Measurements from ENCODE around the gene VMAC. TPM values are rescaled to one million over a fixed set of nuclear protein-coding genes. Genes with fewer than 3 reads are reported as not detected.

Gene VMAC
- total and polyA plus RNA-seq, 2 donors: 5.9 to 10.8 TPM

DNA sequence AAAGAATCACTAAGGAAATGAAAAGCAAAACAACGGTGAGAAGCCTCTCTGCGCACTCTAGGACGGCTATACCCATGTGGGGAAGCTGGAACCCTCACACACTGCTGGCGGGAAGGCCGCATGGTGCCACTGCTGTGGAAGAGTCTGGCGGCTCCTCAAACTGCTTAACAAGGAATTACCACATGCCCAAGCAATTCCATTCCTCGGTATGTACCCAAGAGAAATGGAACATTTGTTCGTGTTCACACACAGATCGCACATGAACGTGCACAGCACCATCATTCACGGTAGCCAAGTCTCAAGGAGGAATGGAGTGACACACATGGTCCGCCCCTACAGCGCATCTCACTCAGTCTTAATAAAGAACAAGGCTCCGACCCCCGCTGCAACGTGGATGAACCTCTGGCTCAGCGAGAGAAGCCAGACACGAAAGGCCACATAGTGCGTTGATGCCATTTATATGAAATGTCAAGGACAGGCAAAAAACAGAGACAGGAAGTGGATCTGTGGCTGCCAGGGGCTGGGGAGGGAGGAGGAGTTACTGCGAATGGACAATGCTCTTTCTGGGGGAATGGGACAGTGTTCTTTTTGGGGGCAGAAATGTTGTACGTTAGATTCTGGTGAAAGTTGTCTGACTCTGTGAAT lies 17.0 kb downstream of the VMAC start:
- Histone ChIP-seq H3K36me3 (ENCODE audit: control insufficient read depth in 2 of 2, insufficient read depth in 2 of 2, low read length in 1 of 2) (peaks cover 92 to 97% of the 10 kb centered on the region in 2 donors), H3K4me3 (ENCODE audit: low read length in 2 of 2) (no peak overlapping the region), H3K9me3 (ENCODE audit: control insufficient read depth in 2 of 2, insufficient read depth in 1 of 2, low read length in 1 of 2) (peaks cover 0 to 3% of the 10 kb centered on the region in 2 donors), H3K4me1 (ENCODE audit: control insufficient read depth in 2 of 2, insufficient read depth in 2 of 2, low read length in 2 of 2) (no peaks in the 10 kb centered on the region), H3K27me3 (ENCODE audit: control insufficient read depth in 2 of 2, insufficient read depth in 1 of 2, low read length in 1 of 2) (no peaks in the 10 kb centered on the region), H3K27ac (ENCODE audit: low read depth in 1 of 2, low read length in 1 of 2) (no peak overlapping the region)
- 97% methylated on average over 21 of the region's 21 CpGs for WGBS
- no peak for DNase-seq (ENCODE audit: low read depth in 6 of 9, low spot score in 9 of 9)

DNA sequence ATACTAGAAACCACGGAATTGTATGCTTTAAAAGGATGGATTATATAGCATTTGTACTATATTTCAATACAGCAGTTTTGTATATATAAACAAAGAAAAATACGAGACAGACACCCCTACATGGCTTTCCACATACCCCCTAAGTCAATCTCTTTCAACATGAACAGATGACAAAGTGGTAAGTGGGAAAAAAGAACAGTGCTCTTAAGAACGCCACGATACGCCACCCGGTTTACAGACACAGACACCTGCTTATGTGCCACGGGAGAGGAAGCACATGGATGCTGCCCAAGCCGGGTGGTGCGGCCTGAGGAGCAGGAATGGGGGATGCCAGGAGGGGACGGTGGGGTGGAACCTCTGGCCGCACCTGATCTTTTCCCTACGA lies 17.5 kb downstream of the VMAC start:
- Histone ChIP-seq H3K4me3 (ENCODE audit: low read length in 2 of 2) (no peak overlapping the region), H3K27me3 (ENCODE audit: control insufficient read depth in 2 of 2, insufficient read depth in 1 of 2, low read length in 1 of 2) (no peaks in the 10 kb centered on the region), H3K36me3 (ENCODE audit: control insufficient read depth in 2 of 2, insufficient read depth in 2 of 2, low read length in 1 of 2) (peaks cover 92 to 97% of the 10 kb centered on the region in 2 donors), H3K9me3 (ENCODE audit: control insufficient read depth in 2 of 2, insufficient read depth in 1 of 2, low read length in 1 of 2) (peaks cover 0 to 3% of the 10 kb centered on the region in 2 donors), H3K4me1 (ENCODE audit: control insufficient read depth in 2 of 2, insufficient read depth in 2 of 2, low read length in 2 of 2) (no peaks in the 10 kb centered on the region), H3K27ac (ENCODE audit: low read depth in 1 of 2, low read length in 1 of 2) (no peak overlapping the region)
- no peak for DNase-seq (ENCODE audit: low read depth in 6 of 9, low spot score in 9 of 9)
- WGBS: over 99% methylated on average over 12 of the region's 12 CpGs

GRCh38 chr19:5923356-5923755 lies 18.7 kb downstream of the VMAC start:
- DNase-seq (ENCODE audit: low read depth in 6 of 9, low spot score in 9 of 9): no peak
- Histone ChIP-seq H3K27me3 (ENCODE audit: control insufficient read depth in 2 of 2, insufficient read depth in 1 of 2, low read length in 1 of 2) (no peaks in the 10 kb centered on the region), H3K27ac (ENCODE audit: low read depth in 1 of 2, low read length in 1 of 2) (no peak overlapping the region), H3K4me3 (ENCODE audit: low read length in 2 of 2) (no peak overlapping the region), H3K36me3 (ENCODE audit: control insufficient read depth in 2 of 2, insufficient read depth in 2 of 2, low read length in 1 of 2) (peaks cover 92 to 97% of the 10 kb centered on the region in 2 donors), H3K9me3 (ENCODE audit: control insufficient read depth in 2 of 2, insufficient read depth in 1 of 2, low read length in 1 of 2) (peaks cover 0 to 3% of the 10 kb centered on the region in 2 donors), H3K4me1 (ENCODE audit: control insufficient read depth in 2 of 2, insufficient read depth in 2 of 2, low read length in 2 of 2) (no peaks in the 10 kb centered on the region)
- 98% methylated on average over 16 of the region's 16 CpGs for WGBS

GRCh38 chr19:5925830-5926427 lies 21.3 kb downstream of the VMAC start:
- no peak overlapping the region for H3K27ac ChIP-seq (ENCODE audit: low read depth in 1 of 2, low read length in 1 of 2)
- WGBS: 98% methylated on average over 18 of the region's 18 CpGs

DNA sequence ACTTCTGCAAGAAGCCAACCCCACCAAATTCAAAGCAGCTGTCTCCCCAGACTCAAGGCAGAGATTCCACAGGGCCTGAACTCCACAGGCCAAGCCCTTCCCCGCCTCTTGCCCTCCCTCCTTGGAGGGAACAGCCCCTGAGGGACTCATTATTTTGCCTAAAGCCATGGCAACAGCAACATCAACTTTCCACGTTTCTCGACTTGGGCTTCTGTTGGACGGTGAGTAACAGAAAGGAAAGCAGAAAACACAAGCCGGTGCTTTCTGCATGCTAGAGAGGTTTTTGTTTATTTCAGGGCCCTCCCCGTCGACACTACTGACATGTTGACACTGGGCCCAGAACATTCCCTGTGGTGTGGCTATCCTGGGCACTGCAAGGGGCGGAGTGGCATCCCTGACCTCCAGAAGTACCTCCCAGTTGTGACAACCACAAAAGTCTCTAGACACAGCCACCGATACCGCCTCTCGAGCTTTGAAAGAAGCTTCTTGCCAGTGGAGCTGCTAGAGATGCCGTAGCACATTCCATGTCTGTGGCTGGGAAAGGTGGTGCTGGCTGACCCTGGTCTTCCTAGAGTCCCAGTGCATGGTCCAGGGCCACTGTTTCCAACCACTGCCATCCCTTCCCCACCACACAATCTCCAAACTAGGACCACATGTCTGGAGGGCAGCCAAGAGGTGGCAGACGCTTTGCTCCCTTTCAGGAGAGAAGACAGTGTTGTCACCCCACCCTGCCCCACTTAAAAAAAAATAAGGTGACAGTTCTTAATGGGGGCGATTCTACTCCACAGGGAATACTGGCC lies 22.2 kb downstream of the VMAC start:
- H3K4me3 ChIP-seq (ENCODE audit: low read length in 2 of 2): no peak overlapping the region
- 95% methylated on average over 14 of the region's 14 CpGs for WGBS
- H3K9me3 ChIP-seq (ENCODE audit: control insufficient read depth in 2 of 2, insufficient read depth in 1 of 2, low read length in 1 of 2): peaks cover 0 to 3% of the 10 kb centered on the region in 2 donors
- H3K36me3 ChIP-seq (ENCODE audit: control insufficient read depth in 2 of 2, insufficient read depth in 2 of 2, low read length in 1 of 2): peaks cover 87 to 95% of the 10 kb centered on the region in 2 donors
- peaks cover 2 to 14% of the 10 kb centered on the region in 2 donors for H3K4me1 ChIP-seq (ENCODE audit: control insufficient read depth in 2 of 2, insufficient read depth in 2 of 2, low read length in 2 of 2)
- no peak for DNase-seq (ENCODE audit: low read depth in 6 of 9, low spot score in 9 of 9)
- H3K27me3 ChIP-seq (ENCODE audit: control insufficient read depth in 2 of 2, insufficient read depth in 1 of 2, low read length in 1 of 2): no peaks in the 10 kb centered on the region
- H3K27ac ChIP-seq (ENCODE audit: low read depth in 1 of 2, low read length in 1 of 2): no peak overlapping the region

More at GRCh38 chr19:5925830-5926427, 21.3 kb downstream of the VMAC start:
- H3K27me3 ChIP-seq (ENCODE audit: control insufficient read depth in 2 of 2, insufficient read depth in 1 of 2, low read length in 1 of 2): no peaks in the 10 kb centered on the region
- peaks cover 0 to 3% of the 10 kb centered on the region in 2 donors for H3K9me3 ChIP-seq (ENCODE audit: control insufficient read depth in 2 of 2, insufficient read depth in 1 of 2, low read length in 1 of 2)
- H3K4me3 ChIP-seq (ENCODE audit: low read length in 2 of 2): no peak overlapping the region
- H3K4me1 ChIP-seq (ENCODE audit: control insufficient read depth in 2 of 2, insufficient read depth in 2 of 2, low read length in 2 of 2): peaks cover 2 to 11% of the 10 kb centered on the region in 2 donors
- no peak for DNase-seq (ENCODE audit: low read depth in 6 of 9, low spot score in 9 of 9)
- peaks cover 88 to 97% of the 10 kb centered on the region in 2 donors for H3K36me3 ChIP-seq (ENCODE audit: control insufficient read depth in 2 of 2, insufficient read depth in 2 of 2, low read length in 1 of 2)

DNA sequence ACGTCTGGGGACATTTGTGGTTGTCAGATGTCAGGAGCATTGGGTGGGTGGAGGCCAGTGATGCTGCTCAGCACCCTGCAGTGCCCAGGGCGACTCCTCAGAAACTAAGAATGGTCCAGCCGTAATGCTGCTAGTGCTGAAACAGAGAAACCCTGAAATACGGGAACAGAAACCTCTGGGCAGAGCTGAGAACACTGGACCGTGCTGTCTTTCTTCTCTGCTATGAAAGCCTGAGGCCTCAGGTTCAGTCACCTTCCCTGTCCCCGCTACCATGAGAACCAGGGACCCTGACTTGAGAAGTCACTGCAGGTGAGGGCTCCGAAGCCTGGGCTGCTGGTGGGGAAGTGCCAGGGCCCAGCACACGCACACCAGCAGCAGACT lies 22.8 kb downstream of the VMAC start:
- H3K27me3 ChIP-seq (ENCODE audit: control insufficient read depth in 2 of 2, insufficient read depth in 1 of 2, low read length in 1 of 2): no peaks in the 10 kb centered on the region
- no peak for DNase-seq (ENCODE audit: low read depth in 6 of 9, low spot score in 9 of 9)
- peaks cover 2 to 14% of the 10 kb centered on the region in 2 donors for H3K4me1 ChIP-seq (ENCODE audit: control insufficient read depth in 2 of 2, insufficient read depth in 2 of 2, low read length in 2 of 2)
- 98% methylated on average over 8 of the region's 8 CpGs for WGBS
- H3K36me3 ChIP-seq (ENCODE audit: control insufficient read depth in 2 of 2, insufficient read depth in 2 of 2, low read length in 1 of 2): peaks cover 86 to 95% of the 10 kb centered on the region in 2 donors
- peak overlapping the region in 1 of 2 donors; percentile 4 for H3K27ac ChIP-seq (ENCODE audit: low read depth in 1 of 2, low read length in 1 of 2)
- H3K4me3 ChIP-seq (ENCODE audit: low read length in 2 of 2): no peak overlapping the region
- H3K9me3 ChIP-seq (ENCODE audit: control insufficient read depth in 2 of 2, insufficient read depth in 1 of 2, low read length in 1 of 2): peaks cover 0 to 3% of the 10 kb centered on the region in 2 donors

DNA sequence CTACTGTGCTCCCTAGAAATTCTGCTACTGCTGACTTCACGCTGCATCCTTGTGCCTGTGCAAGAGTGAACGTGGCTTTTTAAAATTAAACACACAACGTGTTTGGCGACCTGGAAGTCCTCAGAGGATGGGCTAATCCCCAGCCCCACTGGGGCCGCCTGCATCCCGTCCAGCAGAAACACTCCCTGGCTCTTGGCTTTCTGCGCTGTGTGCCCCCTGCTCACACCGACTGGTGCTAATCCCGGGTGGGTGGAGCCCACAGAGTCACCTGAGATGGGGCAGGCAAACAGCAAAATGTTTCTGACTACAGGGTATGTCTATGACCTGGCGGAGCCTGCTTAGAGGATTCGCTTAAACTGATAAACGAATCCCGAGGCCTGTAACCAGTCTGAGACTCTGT lies 24.5 kb downstream of the VMAC start:
- DNase-seq (ENCODE audit: low read depth in 6 of 9, low spot score in 9 of 9): no peak
- Histone ChIP-seq H3K27me3 (ENCODE audit: control insufficient read depth in 2 of 2, insufficient read depth in 1 of 2, low read length in 1 of 2) (no peaks in the 10 kb centered on the region), H3K27ac (ENCODE audit: low read depth in 1 of 2, low read length in 1 of 2) (no peak overlapping the region), H3K4me3 (ENCODE audit: low read length in 2 of 2) (no peak overlapping the region), H3K36me3 (ENCODE audit: control insufficient read depth in 2 of 2, insufficient read depth in 2 of 2, low read length in 1 of 2) (peaks cover 89 to 95% of the 10 kb centered on the region in 2 donors), H3K4me1 (ENCODE audit: control insufficient read depth in 2 of 2, insufficient read depth in 2 of 2, low read length in 2 of 2) (peaks cover 2 to 21% of the 10 kb centered on the region in 2 donors), H3K9me3 (ENCODE audit: control insufficient read depth in 2 of 2, insufficient read depth in 1 of 2, low read length in 1 of 2) (no peaks in the 10 kb centered on the region)
- 98% methylated on average over 13 of the region's 13 CpGs for WGBS

GRCh38 chr19:5929625-5930024 lies 25.0 kb downstream of the VMAC start:
- H3K27ac ChIP-seq (ENCODE audit: low read depth in 1 of 2, low read length in 1 of 2): no peak overlapping the region
- peaks cover 86 to 93% of the 10 kb centered on the region in 2 donors for H3K36me3 ChIP-seq (ENCODE audit: control insufficient read depth in 2 of 2, insufficient read depth in 2 of 2, low read length in 1 of 2)
- DNase-seq (ENCODE audit: low read depth in 6 of 9, low spot score in 9 of 9): no peak
- H3K27me3 ChIP-seq (ENCODE audit: control insufficient read depth in 2 of 2, insufficient read depth in 1 of 2, low read length in 1 of 2): no peaks in the 10 kb centered on the region
- H3K4me3 ChIP-seq (ENCODE audit: low read length in 2 of 2): no peak overlapping the region
- H3K9me3 ChIP-seq (ENCODE audit: control insufficient read depth in 2 of 2, insufficient read depth in 1 of 2, low read length in 1 of 2): no peaks in the 10 kb centered on the region
- peaks cover 2 to 21% of the 10 kb centered on the region in 2 donors for H3K4me1 ChIP-seq (ENCODE audit: control insufficient read depth in 2 of 2, insufficient read depth in 2 of 2, low read length in 2 of 2)
- 98% methylated on average over 14 of the region's 14 CpGs for WGBS

DNA sequence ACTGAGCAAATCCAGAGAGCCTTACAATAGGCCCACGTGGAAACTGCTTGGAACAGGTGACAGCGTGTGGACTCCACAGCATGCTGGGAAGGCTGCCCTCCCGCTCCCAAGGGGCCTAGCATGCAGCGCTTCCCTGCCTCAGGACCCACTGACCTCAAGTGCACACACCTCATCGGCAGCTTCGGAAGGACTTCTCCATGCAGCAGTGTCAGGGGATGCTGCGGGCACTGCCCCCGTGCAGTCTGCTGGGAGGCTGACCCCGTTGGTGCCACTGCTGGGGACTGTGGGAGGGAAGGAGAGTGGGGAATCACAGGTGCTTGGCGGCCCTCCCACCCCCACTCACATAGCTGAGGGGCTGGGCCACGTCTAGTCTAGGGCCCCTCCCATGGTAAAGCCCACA lies 26.6 kb downstream of the VMAC start:
- no peak for DNase-seq (ENCODE audit: low read depth in 6 of 9, low spot score in 9 of 9)
- H3K27me3 ChIP-seq (ENCODE audit: control insufficient read depth in 2 of 2, insufficient read depth in 1 of 2, low read length in 1 of 2): no peaks in the 10 kb centered on the region
- no peaks in the 10 kb centered on the region for H3K9me3 ChIP-seq (ENCODE audit: control insufficient read depth in 2 of 2, insufficient read depth in 1 of 2, low read length in 1 of 2)
- peaks cover 83 to 87% of the 10 kb centered on the region in 2 donors for H3K36me3 ChIP-seq (ENCODE audit: control insufficient read depth in 2 of 2, insufficient read depth in 2 of 2, low read length in 1 of 2)
- H3K27ac ChIP-seq (ENCODE audit: low read depth in 1 of 2, low read length in 1 of 2): no peak overlapping the region
- no peak overlapping the region for H3K4me3 ChIP-seq (ENCODE audit: low read length in 2 of 2)
- WGBS: 95% methylated on average over 11 of the region's 11 CpGs
- peaks cover 2 to 21% of the 10 kb centered on the region in 2 donors for H3K4me1 ChIP-seq (ENCODE audit: control insufficient read depth in 2 of 2, insufficient read depth in 2 of 2, low read length in 2 of 2)

All from thymus (tissue), 11 donors.